Nephron progenitor cell (in vitro differentiated cells): Measurements from ENCODE around the gene PAQR4.
"Not testable (repeated sequence)": the region's sequence is repeated elsewhere in the genome, so short reads cannot be mapped to it uniquely, and the experiment has no call there.

Source experiments
- DNase-seq: peaks from one replicate; pipeline ENCODE4 v3.0.0; 2021
- H3K27ac Mint-ChIP-seq: 2 replicates; pipeline ENCODE4 v1.8.0; 2021; ENCODE audit warnings: mild to moderate bottlenecking, moderate library complexity, mixed read lengths
- H3K27me3 Mint-ChIP-seq: 2 replicates; pipeline ENCODE4 v1.8.0; 2021; ENCODE audit warnings: mild to moderate bottlenecking, low read depth, mixed read lengths; ENCODE audit not compliant: poor library complexity
- H3K36me3 Mint-ChIP-seq: 2 replicates; pipeline ENCODE4 v1.8.0; 2021; ENCODE audit warnings: low read depth, mixed read lengths
- H3K4me1 Mint-ChIP-seq: 2 replicates; pipeline ENCODE4 v1.8.0; 2021; ENCODE audit warnings: mixed read lengths
- H3K4me3 Mint-ChIP-seq: 2 replicates; pipeline ENCODE4 v1.8.0; 2021; ENCODE audit warnings: mild to moderate bottlenecking, moderate library complexity, mixed read lengths
- H3K9me3 Mint-ChIP-seq: 2 replicates; pipeline ENCODE4 v1.8.0; 2021; ENCODE audit warnings: mild to moderate bottlenecking, moderate library complexity, mixed read lengths
- CTCF ChIP-seq: fragments of 200-600 bp; sonication (generic); IDR thresholded peaks from 2 replicates; pipeline ENCODE4 v1.5.0; 2021; ENCODE audit warnings: antibody characterized with exemption

Gene PAQR4

GRCh38 chr16:2939968-2940367, 29.2 kb upstream of the PAQR4 start:
- no peak for TF ChIP-seq CTCF
- H3K36me3 Mint-ChIP-seq, result peaks cover 43% of the 10 kb centered on the region
- H3K27ac Mint-ChIP-seq, result no peak overlapping the region
- H3K4me3 Mint-ChIP-seq, result no peak overlapping the region
- H3K9me3 Mint-ChIP-seq, result no peaks in the 10 kb centered on the region
- peaks cover 4% of the 10 kb centered on the region for H3K27me3 Mint-ChIP-seq
- no peak for DNase-seq
- H3K4me1 Mint-ChIP-seq, result peaks cover 9% of the 10 kb centered on the region

- Mint-ChIP-seq H3K9me3 (peaks cover 6% of the 10 kb centered on the region), H3K36me3 (peaks cover 45% of the 10 kb centered on the region), H3K4me3 (no peak overlapping the region), H3K27me3 (peaks cover 4% of the 10 kb centered on the region), H3K27ac (no peak overlapping the region), H3K4me1 (peaks cover 5% of the 10 kb centered on the region)
- DNase-seq, result no peak
- no peak for TF ChIP-seq CTCF
Observed at GRCh38 chr16:2942045-2942444, 27.1 kb upstream of the PAQR4 start.

- H3K4me1 Mint-ChIP-seq, DNase-seq, H3K27me3 Mint-ChIP-seq, H3K27ac Mint-ChIP-seq, H3K4me3 Mint-ChIP-seq, H3K9me3 Mint-ChIP-seq: not testable (repeated sequence)
- peaks cover 49% of the 10 kb centered on the region for H3K36me3 Mint-ChIP-seq
Observed at GRCh38 chr16:2943716-2944115, 25.4 kb upstream of the PAQR4 start.

GRCh38 chr16:2946649-2947048, 22.5 kb upstream of the PAQR4 start:
- peaks cover 10% of the 10 kb centered on the region for H3K4me1 Mint-ChIP-seq
- H3K4me3 Mint-ChIP-seq, result no peak overlapping the region
- peaks cover 4% of the 10 kb centered on the region for H3K27me3 Mint-ChIP-seq
- H3K9me3 Mint-ChIP-seq, result peaks cover 6% of the 10 kb centered on the region
- peaks cover 30% of the 10 kb centered on the region for H3K36me3 Mint-ChIP-seq
- DNase-seq, result no peak
- TF ChIP-seq CTCF, result no peak
- H3K27ac Mint-ChIP-seq, result no peak overlapping the region

GRCh38 chr16:2948807-2949704, 20.1 kb upstream of the PAQR4 start:
- Mint-ChIP-seq H3K27ac (no peak overlapping the region), H3K36me3 (peaks cover 14% of the 10 kb centered on the region), H3K9me3 (peaks cover 6% of the 10 kb centered on the region), H3K4me1 (peaks cover 12% of the 10 kb centered on the region), H3K27me3 (peaks cover under 1% of the 10 kb centered on the region), H3K4me3 (no peak overlapping the region)
- no peak for TF ChIP-seq CTCF
- DNase-seq, result no peak

- Mint-ChIP-seq H3K9me3 (peaks cover 6% of the 10 kb centered on the region), H3K4me1 (peaks cover 17% of the 10 kb centered on the region), H3K27ac (no peak overlapping the region), H3K27me3 (no peaks in the 10 kb centered on the region), H3K36me3 (peaks cover 14% of the 10 kb centered on the region), H3K4me3 (no peak overlapping the region)
- no peak for TF ChIP-seq CTCF
- no peak for DNase-seq
Observed at GRCh38 chr16:2949705-2950352, 19.3 kb upstream of the PAQR4 start.
